Kidney epithelial cell (primary cell): ENCODE measurements around the gene MAP4K4. TPM values are rescaled to one million over a fixed set of nuclear protein-coding genes. Genes with fewer than 3 reads are reported as not detected.

ENCODE experiments used
- DNase-seq: peaks from one replicate; pipeline ENCODE4 v3.0.0-alpha.2; 2010; ENCODE audit warnings: low read depth
- H3K27me3 ChIP-seq: 2 replicates; pipeline ENCODE4 v1.6.0; 2011; ENCODE audit warnings: low read length; ENCODE audit not compliant: control insufficient read depth, insufficient read depth
- H3K36me3 ChIP-seq: 2 replicates; pipeline ENCODE4 v1.5.1; 2011; ENCODE audit warnings: low read length; ENCODE audit not compliant: control insufficient read depth, insufficient read depth
- H3K4me3 ChIP-seq: 2 replicates; pipeline ENCODE4 v1.5.1; 2011; ENCODE audit warnings: low read depth, mild to moderate bottlenecking, control low read depth, low read length
- CTCF ChIP-seq: IDR thresholded peaks from 2 replicates; pipeline ENCODE4 v1.5.1; 2011; ENCODE audit warnings: mild to moderate bottlenecking, moderate library complexity, low read length, control low read depth, inconsistent platforms; ENCODE audit not compliant: insufficient read depth, poor library complexity, severe bottlenecking
- total RNA-seq: library from RNA; depleted of rRNA; stranded (reverse); fragments of >200 nt; gene quantifications from 2 replicates; pipeline ENCODE4 v1.2.3, GENCODE V29; 2015

Gene MAP4K4
- total RNA-seq, 1 donor from 2014 or later = 134 TPM

- TF ChIP-seq CTCF = no peak
- DNase-seq = no peak
- Histone ChIP-seq H3K36me3 (no peaks in the 10 kb centered on the region), H3K27me3 (no peaks in the 10 kb centered on the region), H3K4me3 (no peak overlapping the region)
These were observed 150.3 kb downstream of the MAP4K4 start for GRCh38 chr2:101847661-101848339.

- no peak for TF ChIP-seq CTCF
- no peak for DNase-seq
- Histone ChIP-seq H3K27me3 (no peaks in the 10 kb centered on the region), H3K4me3 (no peak overlapping the region), H3K36me3 (no peaks in the 10 kb centered on the region)
These were observed 151.4 kb downstream of the MAP4K4 start for GRCh38 chr2:101848769-101849410.

GRCh38 chr2:101850450-101850849 lies 152.9 kb downstream of the MAP4K4 start:
- DNase-seq = no peak
- Histone ChIP-seq H3K36me3 (no peaks in the 10 kb centered on the region), H3K4me3 (no peak overlapping the region)

GRCh38 chr2:101850991-101851390 lies 153.5 kb downstream of the MAP4K4 start:
- no peak for TF ChIP-seq CTCF
- Histone ChIP-seq H3K4me3 (no peak overlapping the region), H3K36me3 (no peaks in the 10 kb centered on the region), H3K27me3 (no peaks in the 10 kb centered on the region)
- no peak for DNase-seq

More at GRCh38 chr2:101850450-101850849, 152.9 kb downstream of the MAP4K4 start:
- TF ChIP-seq CTCF = no peak
- no peaks in the 10 kb centered on the region for H3K27me3 ChIP-seq

- Histone ChIP-seq H3K4me3 (no peak overlapping the region), H3K27me3 (no peaks in the 10 kb centered on the region), H3K36me3 (no peaks in the 10 kb centered on the region)
- TF ChIP-seq CTCF = no peak
- DNase-seq = no peak
These were observed 155.3 kb downstream of the MAP4K4 start for GRCh38 chr2:101852824-101853223.
